Thyroid gland (tissue), 4 donors: ENCODE results near the gene LCT.

Experiments used
- POLR2A ChIP-seq, 2 donors: fragments of 450-650 bp; IDR thresholded peaks; one replicate each; pipeline ENCODE4 v1.6.1; 2017; ENCODE audit warnings: antibody characterized with exemption in 2 of 2, mild to moderate bottlenecking in 2 of 2, moderate library complexity in 1 of 2
- TF ChIP-seq, protein P1 (sequence below), 6 experiments: fragments of 200-600 bp in 3 of 6; fragments of 450-650 bp in 3 of 6; sonication (generic) in 3 of 6; IDR thresholded peaks; one replicate each; pipeline ENCODE4 v1.5.1; 2016 to 2019; ENCODE audit warnings: antibody characterized with exemption in 6 of 6, mild to moderate bottlenecking in 2 of 6, inconsistent platforms in 1 of 6, moderate library complexity in 1 of 6

DNA sequence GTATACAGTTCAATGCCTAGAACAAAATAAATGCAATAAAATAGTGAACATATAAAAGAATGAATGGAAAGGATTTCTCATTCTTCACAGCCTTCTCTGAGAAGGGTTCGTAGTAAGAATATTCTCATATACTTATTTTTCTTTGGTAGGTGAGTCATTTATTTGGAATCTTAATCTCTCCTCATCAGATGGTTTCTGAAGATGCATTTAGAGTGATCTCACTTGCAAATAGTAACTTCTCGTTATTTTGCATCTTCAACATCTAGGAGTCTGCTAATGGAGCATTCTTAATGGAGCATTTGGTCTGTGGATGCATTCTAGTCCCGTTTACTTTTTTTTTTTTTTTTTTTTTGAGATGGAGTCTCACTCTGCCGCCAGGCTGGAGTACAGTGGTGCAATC lies 91.4 kb downstream of the LCT start:
- TF ChIP-seq, protein P1, sequence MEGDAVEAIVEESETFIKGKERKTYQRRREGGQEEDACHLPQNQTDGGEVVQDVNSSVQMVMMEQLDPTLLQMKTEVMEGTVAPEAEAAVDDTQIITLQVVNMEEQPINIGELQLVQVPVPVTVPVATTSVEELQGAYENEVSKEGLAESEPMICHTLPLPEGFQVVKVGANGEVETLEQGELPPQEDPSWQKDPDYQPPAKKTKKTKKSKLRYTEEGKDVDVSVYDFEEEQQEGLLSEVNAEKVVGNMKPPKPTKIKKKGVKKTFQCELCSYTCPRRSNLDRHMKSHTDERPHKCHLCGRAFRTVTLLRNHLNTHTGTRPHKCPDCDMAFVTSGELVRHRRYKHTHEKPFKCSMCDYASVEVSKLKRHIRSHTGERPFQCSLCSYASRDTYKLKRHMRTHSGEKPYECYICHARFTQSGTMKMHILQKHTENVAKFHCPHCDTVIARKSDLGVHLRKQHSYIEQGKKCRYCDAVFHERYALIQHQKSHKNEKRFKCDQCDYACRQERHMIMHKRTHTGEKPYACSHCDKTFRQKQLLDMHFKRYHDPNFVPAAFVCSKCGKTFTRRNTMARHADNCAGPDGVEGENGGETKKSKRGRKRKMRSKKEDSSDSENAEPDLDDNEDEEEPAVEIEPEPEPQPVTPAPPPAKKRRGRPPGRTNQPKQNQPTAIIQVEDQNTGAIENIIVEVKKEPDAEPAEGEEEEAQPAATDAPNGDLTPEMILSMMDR (IDR thresholded peaks at IDR 0.05): no peak
- no peak for TF ChIP-seq POLR2A (IDR thresholded peaks at IDR 0.05)
